Activated T-helper 9 cell treated with anti-CD3 and anti-CD28 coated beads, Interleukin-2, amount 50 U/mL, for 16 hours (primary cell): Measurements from ENCODE around the gene POLR3G.

ENCODE experiments used
- DNase-seq: peaks from one replicate; pipeline ENCODE4 v3.0.0-alpha.2; 2020; ENCODE audit warnings: low read depth

POLR3G gene

GRCh38 chr5:90553711-90554110, 79.0 kb downstream of the POLR3G start:
- DNase-seq, result no peak

- no peak for DNase-seq
Observed at GRCh38 chr5:90554358-90555006, 79.8 kb downstream of the POLR3G start.

GRCh38 chr5:90555666-90556065, 81.0 kb downstream of the POLR3G start:
- DNase-seq, result no peak

GRCh38 chr5:90557391-90557790, 82.7 kb downstream of the POLR3G start:
- no peak for DNase-seq

GRCh38 chr5:90557871-90558270, 83.2 kb downstream of the POLR3G start:
- DNase-seq, result no peak

GRCh38 chr5:90558344-90559192, 83.9 kb downstream of the POLR3G start, which contains the start of gene ADGRV1:
ADGRV1 (plus strand) TSS chr5:90558797; CDS start chr5:90558896, 99 bp downstream.
- DNase-seq, result no peak

- no peak for DNase-seq
Observed at GRCh38 chr5:90560771-90561170, 86.1 kb downstream of the POLR3G start.

- no peak for DNase-seq
Observed at GRCh38 chr5:90561766-90562165, 87.1 kb downstream of the POLR3G start.

- no peak for DNase-seq
Observed at GRCh38 chr5:90562341-90562740, 87.7 kb downstream of the POLR3G start.

GRCh38 chr5:90563108-90563507, 88.4 kb downstream of the POLR3G start:
- no peak for DNase-seq
